IMR-90 (cell line): Measurements from ENCODE around the gene MYO1C. TPM values are rescaled to one million over a fixed set of nuclear protein-coding genes. Genes with fewer than 3 reads are reported as not detected.

ENCODE experiments used
- ATAC-seq: fragments of 200-7000 bp; cut with Tn5 transposase; 2 replicates; pipeline ENCODE4 v1.9.1; 2020; ENCODE audit warnings: low read depth, mild to moderate bottlenecking, moderate library complexity
- BruUV-seq: library from RNA; stranded (reverse); fragments of 400-500 nt; replicated peaks from 2 replicates; lab custom pipeline; 2021; lab: Mats Ljungman, UMichigan
- CTCF ChIA-PET: fragments of 300-600 bp; formaldehyde crosslinking; extraction: SDS; loops from one replicate; lab custom pipeline; 2021; ENCODE audit warnings: antibody characterized with exemption; lab: Yijun Ruan, JAX
- POLR2A ChIA-PET: fragments of 300-600 bp; sonication (Branson Sonifier 250); formaldehyde crosslinking; loops from one replicate; lab custom pipeline; 2022; ENCODE audit warnings: antibody characterized with exemption; ENCODE audit not compliant: unreplicated experiment; lab: Charles Lee
- DNase-seq: peaks from one replicate; pipeline ENCODE4 v3.0.0; 2013
- H2AFZ ChIP-seq: replicated peaks from 2 replicates; pipeline ENCODE3; 2013; ENCODE audit warnings: low read length, mild to moderate bottlenecking; ENCODE audit not compliant: poor library complexity
- H2AK5ac ChIP-seq: 2 replicates; pipeline ENCODE4 v1.6.1; 2013; ENCODE audit warnings: low read depth, low read length, inconsistent platforms
- H2AK9ac ChIP-seq: replicated peaks from 2 replicates; pipeline ENCODE3; 2013; ENCODE audit warnings: mild to moderate bottlenecking, low read depth, low read length, moderate library complexity; ENCODE audit not compliant: poor library complexity
- H2BK120ac ChIP-seq: 2 replicates; pipeline ENCODE4 v1.6.1; 2013; ENCODE audit warnings: low read depth, low read length, inconsistent platforms
- H2BK15ac ChIP-seq: 3 replicates; pipeline ENCODE4 v1.6.1; 2013; ENCODE audit warnings: low read depth, low read length, inconsistent platforms
- H2BK20ac ChIP-seq: 2 replicates; pipeline ENCODE4 v1.6.1; 2013; ENCODE audit warnings: low read depth, mild to moderate bottlenecking, inconsistent platforms, low read length, moderate library complexity
- H2BK5ac ChIP-seq: 2 replicates; pipeline ENCODE4 v1.6.1; 2013; ENCODE audit warnings: mild to moderate bottlenecking, low read depth, low read length, inconsistent platforms; ENCODE audit not compliant: poor library complexity, severe bottlenecking
- H3K14ac ChIP-seq: replicated peaks from 2 replicates; pipeline ENCODE4 v1.6.1; 2013; ENCODE audit warnings: low read depth, low read length, inconsistent platforms
- H3K18ac ChIP-seq: 2 replicates; pipeline ENCODE4 v1.6.1; 2013; ENCODE audit warnings: low read depth, low read length, control low read depth
- H3K23ac ChIP-seq: 2 replicates; pipeline ENCODE4 v1.6.1; 2013; ENCODE audit warnings: low read depth, low read length, inconsistent platforms
- H3K27ac ChIP-seq: 2 replicates; pipeline ENCODE4 v1.5.1; 2013; ENCODE audit warnings: mild to moderate bottlenecking, control low read depth, low read length; ENCODE audit not compliant: insufficient read depth
- H3K27me3 ChIP-seq: 2 replicates; pipeline ENCODE4 v1.6.1; 2013; ENCODE audit warnings: low read length; ENCODE audit not compliant: control insufficient read depth, insufficient read depth
- H3K36me3 ChIP-seq: 2 replicates; pipeline ENCODE4 v1.6.1; 2013; ENCODE audit warnings: low read length, mixed read lengths; ENCODE audit not compliant: control insufficient read depth, insufficient read depth
- H3K4ac ChIP-seq: 2 replicates; pipeline ENCODE4 v1.6.1; 2013; ENCODE audit warnings: low read depth, low read length, inconsistent platforms
- H3K4me1 ChIP-seq: 2 replicates; pipeline ENCODE4 v1.6.1; 2013; ENCODE audit warnings: low read length, mixed read lengths; ENCODE audit not compliant: control insufficient read depth, insufficient read depth
- H3K4me2 ChIP-seq: 2 replicates; pipeline ENCODE4 v1.6.1; 2013; ENCODE audit warnings: low read depth, mild to moderate bottlenecking, control low read depth, low read length, moderate library complexity
- H3K4me3 ChIP-seq: 2 replicates; pipeline ENCODE4 v1.5.1; 2013; ENCODE audit warnings: low read depth, mild to moderate bottlenecking, control low read depth, low read length, moderate library complexity; ENCODE audit not compliant: insufficient read depth
- H3K56ac ChIP-seq: 2 replicates; pipeline ENCODE4 v1.6.1; 2013; ENCODE audit warnings: low read length, inconsistent platforms; ENCODE audit not compliant: insufficient read depth; ENCODE audit errors: extremely low read depth
- H3K79me1 ChIP-seq, 2 experiments: 2 replicates each; pipeline ENCODE4 v1.6.1; 2013; ENCODE audit warnings: low read length in 2 of 2, inconsistent platforms in 1 of 2, low read depth in 1 of 2
- H3K9ac ChIP-seq: 2 replicates; pipeline ENCODE4 v1.6.1; 2013; ENCODE audit warnings: low read depth, low read length, control low read depth
- H3K9me1 ChIP-seq: 2 replicates; pipeline ENCODE4 v1.6.1; 2013; ENCODE audit warnings: low read length, inconsistent platforms; ENCODE audit not compliant: insufficient read depth
- H3K9me3 ChIP-seq: 2 replicates; pipeline ENCODE4 v1.6.1; 2013; ENCODE audit warnings: low read length; ENCODE audit not compliant: control insufficient read depth, insufficient read depth
- H4K20me1 ChIP-seq: 2 replicates; pipeline ENCODE4 v1.6.1; 2013; ENCODE audit warnings: low read length, inconsistent platforms; ENCODE audit not compliant: insufficient read depth
- H4K5ac ChIP-seq: 2 replicates; pipeline ENCODE4 v1.6.1; 2013; ENCODE audit warnings: mild to moderate bottlenecking, low read depth, low read length, control low read depth
- H4K8ac ChIP-seq, 2 experiments: 2 replicates each; pipeline ENCODE4 v1.6.1; 2013; ENCODE audit warnings: low read depth in 2 of 2, low read length in 2 of 2, control low read depth in 1 of 2, inconsistent platforms in 1 of 2
- H4K91ac ChIP-seq: 2 replicates; pipeline ENCODE4 v1.6.1; 2013; ENCODE audit warnings: low read depth, low read length, inconsistent platforms; ENCODE audit not compliant: insufficient read depth
- BHLHE40 ChIP-seq: fragments of 150-350 bp; IDR thresholded peaks from 2 replicates; pipeline ENCODE4 v1.6.1; 2016; ENCODE audit warnings: mild to moderate bottlenecking, low read depth, low read length
- CHD1 ChIP-seq: IDR thresholded peaks from 2 replicates; pipeline ENCODE4 v1.6.1; 2012; ENCODE audit warnings: low read depth, low read length, improper control_type of control experiment
- FOS ChIP-seq: fragments of 150-350 bp; IDR thresholded peaks from 2 replicates; pipeline ENCODE4 v1.6.1; 2016; ENCODE audit warnings: low read depth, low read length
- MAFK ChIP-seq: IDR thresholded peaks from 2 replicates; pipeline ENCODE4 v1.6.1; 2012; ENCODE audit warnings: low read depth, low read length, improper control_type of control experiment
- MAZ ChIP-seq: IDR thresholded peaks from 2 replicates; pipeline ENCODE4 v1.6.1; 2012; ENCODE audit warnings: low read depth, mild to moderate bottlenecking, low read length, improper control_type of control experiment, moderate library complexity, borderline replicate concordance
- MXI1 ChIP-seq: IDR thresholded peaks from 2 replicates; pipeline ENCODE4 v1.6.1; 2012; ENCODE audit warnings: low read depth, mild to moderate bottlenecking, low read length, moderate library complexity, borderline replicate concordance
- NFE2L2 ChIP-seq: fragments of 150-350 bp; IDR thresholded peaks from 2 replicates; pipeline ENCODE4 v1.6.1; 2016; ENCODE audit warnings: low read depth, mild to moderate bottlenecking, low read length
- POLR2A ChIP-seq: IDR thresholded peaks from 2 replicates; pipeline ENCODE4 v1.6.1; 2012; ENCODE audit warnings: mild to moderate bottlenecking, low read depth, low read length
- RAD21 ChIP-seq: IDR thresholded peaks from 2 replicates; pipeline ENCODE4 v1.6.1; 2012; ENCODE audit warnings: low read length, improper control_type of control experiment
- RCOR1 ChIP-seq: IDR thresholded peaks from 2 replicates; pipeline ENCODE4 v1.6.1; 2012; ENCODE audit warnings: mild to moderate bottlenecking, low read length, improper control_type of control experiment; ENCODE audit not compliant: insufficient replicate concordance
- RFX5 ChIP-seq: IDR thresholded peaks from 2 replicates; pipeline ENCODE4 v1.8.0; 2012; ENCODE audit warnings: low read depth, mild to moderate bottlenecking, low read length, moderate library complexity
- SMC3 ChIP-seq: fragments of 150-350 bp; IDR thresholded peaks from 2 replicates; pipeline ENCODE4 v1.6.1; 2016; ENCODE audit warnings: low read depth, mild to moderate bottlenecking, antibody characterized with exemption, low read length, moderate library complexity
- USF2 ChIP-seq: fragments of 150-350 bp; IDR thresholded peaks from 2 replicates; pipeline ENCODE4 v1.6.1; 2017; ENCODE audit warnings: mild to moderate bottlenecking, antibody characterized with exemption, low read length, low read depth
- WGBS, 2 experiments: methylation state at CpG; one replicate each; pipeline versions ENCODE4 v1.1.5 to v1.1.7; 2013; ENCODE audit warnings: missing lambda C conversion rate in 2 of 2; ENCODE audit not compliant: insufficient read length in 1 of 2; ENCODE audit errors: extremely low coverage in 2 of 2; 5-methylcytosine and 5-hydroxymethylcytosine counted together
- dilution Hi-C: fragments of 300-500 bp; cut with HindIII; formaldehyde crosslinking; loops from one replicate; pipeline ENCODE4 v1.14.3; 2018; ENCODE audit warnings: low sequenced_read_pairs; ENCODE audit not compliant: unreplicated experiment
- in situ Hi-C: fragments of 300-500 bp; cut with MboI; formaldehyde crosslinking; loops from 3 replicates; pipeline ENCODE4 v1.14.3; 2019; ENCODE audit warnings: low sequenced_read_pairs, inconsistent platforms, mixed read lengths
- intact Hi-C: fragments of 100-400 bp; cut with micrococcal nuclease; formaldehyde crosslinking; loops from 2 replicates; pipeline ENCODE4 v1.10.0; 2022
- polyA plus RNA-seq, 3 experiments: library from polyadenylated mRNA; depleted of rRNA; stranded (reverse); fragments of >200 nt; gene quantifications; 2 replicates each; pipeline ENCODE4 v1.2.3, GENCODE V29; 2012; ENCODE audit warnings: low replicate concordance in 1 of 3
- total RNA-seq: library from RNA; depleted of rRNA; stranded (reverse); fragments of >200 nt; gene quantifications from 2 replicates; pipeline ENCODE4 v1.2.3, GENCODE V29; 2012
- TF ChIP-seq, protein P1 (sequence below): fragments of 150-350 bp; IDR thresholded peaks from 2 replicates; pipeline ENCODE4 v1.6.1; 2016; ENCODE audit warnings: low read depth, mild to moderate bottlenecking, low read length, moderate library complexity, borderline replicate concordance

The MYO1C gene
- total and polyA plus RNA-seq, 2 of the 4 experiments (the other 2 are of a cell fraction) = 162 to 196 TPM

DNA sequence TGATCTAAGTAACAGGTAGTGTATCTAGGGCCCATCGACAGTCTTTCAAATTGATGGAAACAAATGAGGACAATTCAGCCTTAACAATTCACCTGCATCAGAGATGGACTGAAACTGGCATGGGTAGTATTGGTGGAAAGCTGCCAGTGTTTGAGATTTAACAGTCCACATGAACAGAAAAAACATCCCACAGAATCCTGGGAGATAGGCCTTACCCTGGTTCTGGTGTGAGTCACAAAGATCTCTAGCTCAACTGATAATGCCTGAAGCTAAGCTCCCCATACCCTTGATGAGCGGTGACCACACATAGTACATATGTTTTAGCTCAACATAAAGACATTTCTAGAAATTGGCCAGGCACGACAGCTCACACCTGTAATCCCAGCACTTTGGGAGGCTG is 58.3 kb downstream of the MYO1C start:
- Histone ChIP-seq H3K9ac (no peak overlapping the region), H2BK15ac (no peak overlapping the region), H4K8ac (no peak overlapping the region), H3K4me1 (peaks cover 14% of the 10 kb centered on the region), H2BK120ac (no peak overlapping the region), H3K27ac (no peak overlapping the region), H3K4ac (no peak overlapping the region), H3K4me3 (no peak overlapping the region), H2AK9ac (no peak overlapping the region), H3K9me3 (no peaks in the 10 kb centered on the region), H3K56ac (no peak overlapping the region), H2AFZ (no peak overlapping the region), H2AK5ac (no peak overlapping the region), H4K5ac (no peak overlapping the region), H3K36me3 (peaks cover 29% of the 10 kb centered on the region), H2BK5ac (no peak overlapping the region), H4K20me1 (peaks cover 61% of the 10 kb centered on the region), H3K27me3 (no peaks in the 10 kb centered on the region), H4K91ac (no peak overlapping the region), H3K18ac (no peak overlapping the region), H3K23ac (no peak overlapping the region), H2BK20ac (no peak overlapping the region), H3K14ac (no peak overlapping the region), H3K4me2 (no peak overlapping the region), H3K9me1 (peaks cover 24% of the 10 kb centered on the region), H3K79me1 (peaks cover 32 to 74% of the 10 kb centered on the region in 2 experiments)
- POLR2A ChIA-PET = interaction anchor here (0.5 to 0.6 kb wide), 2 partner anchors 17 to 70 kb away, joined by 3 to 7 read pairs; no protein-coding TSS in a partner anchor
- peak; percentile 57 for DNase-seq
- TF ChIP-seq MAFK (no peak), RAD21 (no peak), CHD1 (no peak), NFE2L2 (no peak), POLR2A (no peak), MXI1 (no peak), USF2 (no peak), BHLHE40 (no peak), RFX5 (no peak), MAZ (no peak), RCOR1 (no peak), FOS (no peak), SMC3 (no peak)
- TF ChIP-seq, protein P1, sequence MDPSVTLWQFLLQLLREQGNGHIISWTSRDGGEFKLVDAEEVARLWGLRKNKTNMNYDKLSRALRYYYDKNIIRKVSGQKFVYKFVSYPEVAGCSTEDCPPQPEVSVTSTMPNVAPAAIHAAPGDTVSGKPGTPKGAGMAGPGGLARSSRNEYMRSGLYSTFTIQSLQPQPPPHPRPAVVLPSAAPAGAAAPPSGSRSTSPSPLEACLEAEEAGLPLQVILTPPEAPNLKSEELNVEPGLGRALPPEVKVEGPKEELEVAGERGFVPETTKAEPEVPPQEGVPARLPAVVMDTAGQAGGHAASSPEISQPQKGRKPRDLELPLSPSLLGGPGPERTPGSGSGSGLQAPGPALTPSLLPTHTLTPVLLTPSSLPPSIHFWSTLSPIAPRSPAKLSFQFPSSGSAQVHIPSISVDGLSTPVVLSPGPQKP = no peak
- dilution Hi-C loops = no loop called here
- intact Hi-C loops = no loop called here
- BruUV-seq = no TSS peak
- ATAC-seq = no peak; the same call in 1 of the 2 replicates
- in situ Hi-C loops = loop anchor here (10.0 kb wide), 1 partner anchor 69 kb away; no protein-coding TSS in a partner anchor
- CTCF ChIA-PET = interaction anchor here (0.6 kb wide), 1 partner anchor 12 kb away, joined by 4 read pairs; no protein-coding TSS in a partner anchor
- WGBS, 2 experiments = 80% methylated on average over 1 of the region's 3 CpGs; no CpG with 5 or more reads in 1 of the 2 experiments
